HCT116 (cell line): Measurements from ENCODE around the gene ESX1. TPM values are rescaled to one million over a fixed set of nuclear protein-coding genes. Genes with fewer than 3 reads are reported as not detected.

ENCODE experiments used
- ATAC-seq: fragments of 200-7000 bp; cut with Tn5 transposase; 2 replicates; pipeline ENCODE4 v1.9.1; 2020; ENCODE audit warnings: mild to moderate bottlenecking, moderate library complexity
- BruUV-seq: library from RNA; stranded (reverse); fragments of 400-500 nt; replicated peaks from 2 replicates; lab custom pipeline; 2021; lab: Mats Ljungman, UMichigan
- CTCF ChIA-PET: fragments of 300-600 bp; sonication (Branson Sonifier 250); formaldehyde crosslinking; loops from one replicate; lab custom pipeline; 2021; ENCODE audit warnings: antibody characterized with exemption; lab: Charles Lee
- POLR2A ChIA-PET: fragments of 300-600, 350-600 bp; sonication (Branson Sonifier 250); formaldehyde crosslinking; loops from one replicate; lab custom pipeline; 2021; ENCODE audit warnings: antibody characterized with exemption; lab: Charles Lee
- RAD21 ChIA-PET, 2 experiments: fragments of 300-600 bp; sonication (Branson Sonifier 250); formaldehyde crosslinking; loops; one replicate each; lab custom pipeline; 2023; ENCODE audit warnings: low total read pairs in 2 of 2; ENCODE audit not compliant: uncharacterized antibody in 2 of 2, unreplicated experiment in 2 of 2, low non-redundant PET in 1 of 2; lab: Charles Lee
- DNase-seq: peaks from one replicate; pipeline ENCODE4 v3.0.0-alpha.2; 2010; ENCODE audit warnings: low read depth, low spot score
- H2AFZ ChIP-seq: fragments of 200-600 bp; shearing (Covaris generic), sonication (generic); 2 replicates; pipeline ENCODE4 v1.6.1; 2017; ENCODE audit warnings: low read depth, mixed run types, mixed read lengths, antibody characterized with exemption, low read length; ENCODE audit not compliant: poor library complexity, severe bottlenecking
- H3K27ac ChIP-seq: 2 replicates; pipeline ENCODE4 v1.5.1; 2012; ENCODE audit warnings: low read depth, low read length
- H3K27me3 ChIP-seq: fragments of 200-600 bp; sonication (generic); 2 replicates; pipeline ENCODE4 v1.6.1; 2016; ENCODE audit warnings: mixed run types, low read length, mixed read lengths; ENCODE audit not compliant: insufficient read depth
- H3K36me3 ChIP-seq, 2 experiments: fragments of 200-500 bp in 1 of 2; fragments of 200-600 bp in 1 of 2; sonication (Bioruptor generic) in 1 of 2; sonication (generic) in 1 of 2; 2 replicates each; pipeline versions ENCODE4 v1.5.1 to v1.6.1; 2014 to 2016; ENCODE audit warnings: low read length in 2 of 2, inconsistent platforms in 1 of 2, mixed read lengths in 1 of 2, mixed run types in 1 of 2; ENCODE audit not compliant: insufficient read depth in 2 of 2, control insufficient read depth in 1 of 2
- H3K4me1 ChIP-seq, 2 experiments: fragments of 200-600 bp in 1 of 2; sonication (generic) in 1 of 2; 2 replicates each; pipeline versions ENCODE4 v1.5.1 to v1.6.1; 2012 to 2017; ENCODE audit warnings: low read length in 2 of 2, inconsistent platforms in 1 of 2, mild to moderate bottlenecking in 1 of 2, mixed read lengths in 1 of 2, mixed run types in 1 of 2, moderate library complexity in 1 of 2; ENCODE audit not compliant: insufficient read depth in 2 of 2, control insufficient read depth in 1 of 2
- H3K4me2 ChIP-seq: fragments of 200-600 bp; sonication (generic); 2 replicates; pipeline ENCODE4 v1.6.1; 2017; ENCODE audit warnings: mixed run types, low read length, mixed read lengths
- H3K4me3 ChIP-seq, 2 experiments: fragments of 200-600 bp in 1 of 2; sonication (generic) in 1 of 2; replicated peaks in 1 of 2; 2 replicates each; pipeline ENCODE4 v1.5.1; 2011 to 2016; ENCODE audit warnings: low read length in 2 of 2, control low read depth in 1 of 2, low read depth in 1 of 2, mild to moderate bottlenecking in 1 of 2, mixed read lengths in 1 of 2, mixed run types in 1 of 2
- H3K79me2 ChIP-seq: fragments of 200-600 bp; sonication (generic); 2 replicates; pipeline ENCODE4 v1.6.1; 2017; ENCODE audit warnings: mild to moderate bottlenecking, mixed run types, low read length, moderate library complexity, mixed read lengths; ENCODE audit not compliant: insufficient read depth
- H3K9ac ChIP-seq: fragments of 200-600 bp; sonication (generic); 2 replicates; pipeline ENCODE4 v1.6.1; 2016; ENCODE audit warnings: low read length, mixed read lengths
- H3K9me2 ChIP-seq: fragments of 200-600 bp; sonication (generic), shearing (Covaris generic); 2 replicates; pipeline ENCODE4 v1.6.1; 2017; ENCODE audit warnings: mixed run types, mild to moderate bottlenecking, moderate library complexity; ENCODE audit not compliant: insufficient read depth
- H3K9me3 ChIP-seq, 2 experiments: fragments of 200-500 bp in 1 of 2; fragments of 200-600 bp in 1 of 2; sonication (Bioruptor generic) in 1 of 2; sonication (generic) in 1 of 2; 2 replicates each; pipeline ENCODE4 v1.6.1; 2014 to 2017; ENCODE audit warnings: low read length in 2 of 2, mixed read lengths in 2 of 2, inconsistent platforms in 1 of 2, low read depth in 1 of 2, mild to moderate bottlenecking in 1 of 2, mixed run types in 1 of 2, moderate library complexity in 1 of 2; ENCODE audit not compliant: control insufficient read depth in 1 of 2, insufficient read depth in 1 of 2
- H4K20me1 ChIP-seq: fragments of 200-600 bp; sonication (generic), shearing (Covaris generic); 2 replicates; pipeline ENCODE4 v1.6.1; 2017; ENCODE audit warnings: mixed run types, mild to moderate bottlenecking, moderate library complexity; ENCODE audit not compliant: insufficient read depth
- CEBPB ChIP-seq: IDR thresholded peaks from 2 replicates; pipeline ENCODE4 v1.6.1; 2012; ENCODE audit warnings: low read depth
- CTCF ChIP-seq, 3 experiments: fragments of 200-600 bp in 1 of 3; sonication (generic) in 1 of 3; IDR thresholded peaks in 2 of 3; conservative IDR thresholded peaks in 1 of 3; 2 replicates each; pipeline ENCODE4 v1.5.1; 2012 to 2017; ENCODE audit warnings: low read depth in 2 of 3, low read length in 2 of 3, antibody characterized with exemption in 1 of 3, borderline replicate concordance in 1 of 3, control low read depth in 1 of 3, mild to moderate bottlenecking in 1 of 3, mixed read lengths in 1 of 3, mixed run types in 1 of 3, moderate library complexity in 1 of 3; ENCODE audit not compliant: insufficient read depth in 1 of 3
- EGR1 ChIP-seq: IDR thresholded peaks from 2 replicates; pipeline ENCODE4 v1.6.1; 2012; ENCODE audit warnings: low read depth
- ELF1 ChIP-seq: IDR thresholded peaks from 2 replicates; pipeline ENCODE4 v1.6.1; 2012; ENCODE audit warnings: low read depth, borderline replicate concordance
- EZH2 ChIP-seq: fragments of 200-600 bp; sonication (generic); IDR thresholded peaks from 2 replicates; pipeline ENCODE4 v1.6.1; 2017; ENCODE audit warnings: antibody characterized with exemption, mixed run types
- EZH2phosphoT487 ChIP-seq: fragments of 200-600 bp; IDR thresholded peaks from 2 replicates; pipeline ENCODE4 v1.6.1; 2018; ENCODE audit warnings: antibody characterized with exemption, borderline replicate concordance
- POLR2A ChIP-seq: IDR thresholded peaks from 2 replicates; pipeline ENCODE4 v1.7.0; 2011; ENCODE audit warnings: borderline replicate concordance; ENCODE audit not compliant: insufficient read depth, insufficient read length; ENCODE audit errors: extremely low read depth
- POLR2AphosphoS5 ChIP-seq: IDR thresholded peaks from 2 replicates; pipeline ENCODE4 v1.6.1; 2011; ENCODE audit warnings: mild to moderate bottlenecking, low read depth, low read length, moderate library complexity
- RAD21 ChIP-seq: IDR thresholded peaks from 2 replicates; pipeline ENCODE4 v1.6.1; 2012; ENCODE audit warnings: low read depth, mild to moderate bottlenecking
- REST ChIP-seq: IDR thresholded peaks from 2 replicates; pipeline ENCODE4 v1.6.1; 2012; ENCODE audit warnings: low read depth
- SIN3A ChIP-seq: IDR thresholded peaks from 2 replicates; pipeline ENCODE4 v1.6.1; 2012; ENCODE audit warnings: low read depth
- SP1 ChIP-seq: IDR thresholded peaks from 2 replicates; pipeline ENCODE4 v1.6.1; 2012; ENCODE audit warnings: low read depth
- SRF ChIP-seq: IDR thresholded peaks from 2 replicates; pipeline ENCODE4 v1.6.1; 2012; ENCODE audit warnings: low read depth
- TCF7L2 ChIP-seq: IDR thresholded peaks from 2 replicates; pipeline ENCODE4 v1.7.0; 2011; ENCODE audit warnings: borderline replicate concordance, inconsistent platforms; ENCODE audit not compliant: insufficient read depth, insufficient read length; ENCODE audit errors: extremely low read depth
- YY1 ChIP-seq: IDR thresholded peaks from 2 replicates; pipeline ENCODE4 v1.6.1; 2011; ENCODE audit warnings: low read length, low read depth, moderate library complexity, mild to moderate bottlenecking; ENCODE audit not compliant: insufficient replicate concordance; ENCODE audit errors: extremely low read depth
- ZBTB33 ChIP-seq: IDR thresholded peaks from 2 replicates; pipeline ENCODE4 v1.6.1; 2011; ENCODE audit warnings: mild to moderate bottlenecking, low read length, moderate library complexity; ENCODE audit not compliant: insufficient replicate concordance; ENCODE audit errors: extremely low read depth
- ZNF274 ChIP-seq: fragments of 200-500 bp; sonication (Bioruptor generic); IDR thresholded peaks from 2 replicates; pipeline ENCODE4 v1.6.1; 2014; ENCODE audit warnings: mild to moderate bottlenecking, low read depth, low read length, inconsistent platforms
- intact Hi-C: fragments of 100-400 bp; cut with micrococcal nuclease; formaldehyde crosslinking; loops from 2 replicates; pipeline ENCODE4 v1.10.0; 2022
- total RNA-seq: library from RNA; stranded (reverse); gene quantifications from one replicate; pipeline ENCODE4 v1.2.1, GENCODE V29; 2021; ENCODE audit not compliant: unreplicated experiment
- TF ChIP-seq, protein P1 (sequence below): IDR thresholded peaks from 2 replicates; pipeline ENCODE4 v1.6.1; 2012
- TF ChIP-seq, protein P2 (sequence below): IDR thresholded peaks from 2 replicates; pipeline ENCODE4 v1.6.1; 2012

The ESX1 gene
- total RNA-seq, 1 experiment from 2014 or later: not detected

DNA sequence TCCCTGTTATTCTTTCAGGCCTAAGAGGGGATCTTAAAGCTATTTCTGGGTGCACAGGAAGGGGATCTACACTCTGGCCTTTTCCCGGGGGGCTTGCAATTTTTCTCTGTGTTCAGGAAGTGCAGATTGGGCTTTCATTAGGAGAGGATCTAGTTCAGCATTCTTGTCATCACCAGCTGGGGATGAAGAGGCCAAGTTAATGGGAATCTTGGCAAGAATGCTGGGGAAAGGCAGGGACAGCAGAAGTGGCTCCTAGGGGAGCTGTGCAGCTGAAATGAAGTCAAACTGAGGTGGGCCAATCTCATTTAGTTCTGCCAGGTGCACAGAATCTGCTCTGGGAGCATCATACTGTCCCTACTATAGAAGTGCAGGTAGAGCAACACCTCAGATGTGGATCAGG lies 40.9 kb upstream of the ESX1 start:
- H3K9me2 ChIP-seq: no peaks in the 10 kb centered on the region
- DNase-seq (no peak), ATAC-seq (no peak)
- H3K79me2 ChIP-seq: no peaks in the 10 kb centered on the region
- intact Hi-C loops: no loop called here
- no peak overlapping the region for H3K27ac ChIP-seq
- ChIA-PET RAD21 (no interaction called here), CTCF (no interaction called here), POLR2A (no interaction called here)
- TF ChIP-seq, protein P1, sequence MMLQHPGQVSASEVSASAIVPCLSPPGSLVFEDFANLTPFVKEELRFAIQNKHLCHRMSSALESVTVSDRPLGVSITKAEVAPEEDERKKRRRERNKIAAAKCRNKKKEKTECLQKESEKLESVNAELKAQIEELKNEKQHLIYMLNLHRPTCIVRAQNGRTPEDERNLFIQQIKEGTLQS: no peak
- no peak for TF ChIP-seq POLR2AphosphoS5
- no peak for TF ChIP-seq EZH2
- TF ChIP-seq REST: no peak
- TF ChIP-seq, protein P2, sequence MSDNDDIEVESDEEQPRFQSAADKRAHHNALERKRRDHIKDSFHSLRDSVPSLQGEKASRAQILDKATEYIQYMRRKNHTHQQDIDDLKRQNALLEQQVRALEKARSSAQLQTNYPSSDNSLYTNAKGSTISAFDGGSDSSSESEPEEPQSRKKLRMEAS: no peak
- no peak for TF ChIP-seq YY1
- no peak for TF ChIP-seq SRF
- no peak for TF ChIP-seq SIN3A
- no peak for TF ChIP-seq SP1
- no peak for TF ChIP-seq ZBTB33
- no peak for TF ChIP-seq RAD21
- TF ChIP-seq EGR1: no peak
- no peak for TF ChIP-seq POLR2A
- no peak for TF ChIP-seq CEBPB
- TF ChIP-seq EZH2phosphoT487: no peak
- TF ChIP-seq CTCF (IDR thresholded peaks at IDR 0.05 in 2 of 3, conservative IDR thresholded peaks at IDR 0.05 in 1 of 3; ENCODE audit: borderline replicate concordance in 1 of 3, insufficient read depth in 1 of 3, low read depth in 2 of 3, low read length in 2 of 3): no peak
- no peak for TF ChIP-seq ELF1
- no peak for TF ChIP-seq TCF7L2
- TF ChIP-seq ZNF274: no peak
- H3K9me3 ChIP-seq: no peaks in the 10 kb centered on the region
- no peak overlapping the region for H3K4me3 ChIP-seq
- no peaks in the 10 kb centered on the region for H4K20me1 ChIP-seq
- no peaks in the 10 kb centered on the region for H3K36me3 ChIP-seq
- no peak overlapping the region for H3K4me2 ChIP-seq
- no peaks in the 10 kb centered on the region for H3K27me3 ChIP-seq
- no peak overlapping the region for H3K9ac ChIP-seq
- no peak overlapping the region for H2AFZ ChIP-seq
- H3K4me1 ChIP-seq: no peaks in the 10 kb centered on the region
- BruUV-seq: no TSS peak
